Mononuclear cell (primary cell): ENCODE results near the gene TDRD7. TPM values are rescaled to one million over a fixed set of nuclear protein-coding genes. Genes with fewer than 3 reads are reported as not detected.

ENCODE experiments used
- H3K27me3 ChIP-seq: 2 replicates; pipeline ENCODE4 v1.6.0; 2011; ENCODE audit warnings: low read length, control low read depth; ENCODE audit not compliant: insufficient read depth
- H3K4me1 ChIP-seq: 2 replicates; pipeline ENCODE4 v1.5.1; 2011; ENCODE audit warnings: mild to moderate bottlenecking, low read length, control low read depth; ENCODE audit not compliant: insufficient read depth
- H3K4me3 ChIP-seq: 2 replicates; pipeline ENCODE4 v1.5.1; 2011; ENCODE audit warnings: mild to moderate bottlenecking, low read length, moderate library complexity
- H3K9me3 ChIP-seq: 2 replicates; pipeline ENCODE4 v1.5.1; 2011; ENCODE audit warnings: low read depth, mild to moderate bottlenecking, control low read depth, low read length
- total RNA-seq: library from RNA; depleted of rRNA; stranded (reverse); fragments of >200 nt; gene quantifications from one replicate; pipeline ENCODE4 v1.2.3, GENCODE V29; 2012

The TDRD7 gene, protein sequence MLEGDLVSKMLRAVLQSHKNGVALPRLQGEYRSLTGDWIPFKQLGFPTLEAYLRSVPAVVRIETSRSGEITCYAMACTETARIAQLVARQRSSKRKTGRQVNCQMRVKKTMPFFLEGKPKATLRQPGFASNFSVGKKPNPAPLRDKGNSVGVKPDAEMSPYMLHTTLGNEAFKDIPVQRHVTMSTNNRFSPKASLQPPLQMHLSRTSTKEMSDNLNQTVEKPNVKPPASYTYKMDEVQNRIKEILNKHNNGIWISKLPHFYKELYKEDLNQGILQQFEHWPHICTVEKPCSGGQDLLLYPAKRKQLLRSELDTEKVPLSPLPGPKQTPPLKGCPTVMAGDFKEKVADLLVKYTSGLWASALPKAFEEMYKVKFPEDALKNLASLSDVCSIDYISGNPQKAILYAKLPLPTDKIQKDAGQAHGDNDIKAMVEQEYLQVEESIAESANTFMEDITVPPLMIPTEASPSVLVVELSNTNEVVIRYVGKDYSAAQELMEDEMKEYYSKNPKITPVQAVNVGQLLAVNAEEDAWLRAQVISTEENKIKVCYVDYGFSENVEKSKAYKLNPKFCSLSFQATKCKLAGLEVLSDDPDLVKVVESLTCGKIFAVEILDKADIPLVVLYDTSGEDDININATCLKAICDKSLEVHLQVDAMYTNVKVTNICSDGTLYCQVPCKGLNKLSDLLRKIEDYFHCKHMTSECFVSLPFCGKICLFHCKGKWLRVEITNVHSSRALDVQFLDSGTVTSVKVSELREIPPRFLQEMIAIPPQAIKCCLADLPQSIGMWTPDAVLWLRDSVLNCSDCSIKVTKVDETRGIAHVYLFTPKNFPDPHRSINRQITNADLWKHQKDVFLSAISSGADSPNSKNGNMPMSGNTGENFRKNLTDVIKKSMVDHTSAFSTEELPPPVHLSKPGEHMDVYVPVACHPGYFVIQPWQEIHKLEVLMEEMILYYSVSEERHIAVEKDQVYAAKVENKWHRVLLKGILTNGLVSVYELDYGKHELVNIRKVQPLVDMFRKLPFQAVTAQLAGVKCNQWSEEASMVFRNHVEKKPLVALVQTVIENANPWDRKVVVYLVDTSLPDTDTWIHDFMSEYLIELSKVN
- 7.2 TPM for total RNA-seq

DNA sequence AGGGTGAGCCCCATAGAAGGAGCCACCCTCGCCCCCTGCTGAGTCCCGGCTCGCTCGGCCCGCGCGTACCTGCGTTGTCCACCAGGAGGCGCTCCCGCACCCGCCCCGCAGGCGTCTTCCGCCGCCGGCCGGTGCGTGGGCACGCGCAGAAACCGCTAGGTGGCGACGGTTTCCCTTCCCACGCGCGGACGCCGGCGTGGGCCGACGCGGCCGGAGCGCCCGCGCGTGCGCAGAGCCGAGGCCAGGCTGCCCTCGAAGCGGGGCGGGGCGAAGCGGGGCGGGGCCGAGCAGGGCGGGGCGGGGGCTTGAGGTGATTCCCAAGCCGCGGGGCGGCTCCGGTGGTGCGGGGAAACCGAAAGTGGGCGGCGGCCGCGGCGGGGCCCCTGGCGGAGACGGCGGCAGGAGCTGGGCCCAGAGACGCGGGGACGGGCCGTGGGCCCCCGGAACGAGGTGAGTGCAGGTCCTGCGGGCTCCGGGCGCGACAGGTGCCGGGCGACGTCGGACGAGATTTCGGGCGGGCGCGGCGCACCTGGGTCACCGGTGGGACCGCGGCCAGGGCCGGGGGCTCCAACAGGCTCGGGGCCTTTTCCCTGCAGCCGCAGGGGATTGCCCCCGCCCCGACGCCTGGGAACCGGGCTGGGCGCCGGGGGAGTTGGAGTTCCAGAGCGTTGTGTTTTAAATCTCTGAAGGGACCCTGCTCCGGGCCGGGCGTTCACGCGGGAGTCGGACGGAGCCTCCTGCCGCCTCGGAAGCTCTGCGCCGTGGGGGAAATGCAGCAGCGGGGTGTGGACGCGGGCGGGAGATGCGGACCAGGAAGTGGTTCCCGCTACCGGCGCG is at the start of gene TDRD7:
Gene TDRD7, plus strand, starts transcription at position 308 of the 837 bp plus-strand sequence. CDS start 16,370 bp downstream, outside the sequence.
- H3K4me3 ChIP-seq = peak within 1 kb of the TSS; percentile 74
- H3K27me3 ChIP-seq = no peaks in the 10 kb centered on the region
- H3K9me3 ChIP-seq = no peaks in the 10 kb centered on the region
- peaks cover 23% of the 10 kb centered on the region for H3K4me1 ChIP-seq

DNA sequence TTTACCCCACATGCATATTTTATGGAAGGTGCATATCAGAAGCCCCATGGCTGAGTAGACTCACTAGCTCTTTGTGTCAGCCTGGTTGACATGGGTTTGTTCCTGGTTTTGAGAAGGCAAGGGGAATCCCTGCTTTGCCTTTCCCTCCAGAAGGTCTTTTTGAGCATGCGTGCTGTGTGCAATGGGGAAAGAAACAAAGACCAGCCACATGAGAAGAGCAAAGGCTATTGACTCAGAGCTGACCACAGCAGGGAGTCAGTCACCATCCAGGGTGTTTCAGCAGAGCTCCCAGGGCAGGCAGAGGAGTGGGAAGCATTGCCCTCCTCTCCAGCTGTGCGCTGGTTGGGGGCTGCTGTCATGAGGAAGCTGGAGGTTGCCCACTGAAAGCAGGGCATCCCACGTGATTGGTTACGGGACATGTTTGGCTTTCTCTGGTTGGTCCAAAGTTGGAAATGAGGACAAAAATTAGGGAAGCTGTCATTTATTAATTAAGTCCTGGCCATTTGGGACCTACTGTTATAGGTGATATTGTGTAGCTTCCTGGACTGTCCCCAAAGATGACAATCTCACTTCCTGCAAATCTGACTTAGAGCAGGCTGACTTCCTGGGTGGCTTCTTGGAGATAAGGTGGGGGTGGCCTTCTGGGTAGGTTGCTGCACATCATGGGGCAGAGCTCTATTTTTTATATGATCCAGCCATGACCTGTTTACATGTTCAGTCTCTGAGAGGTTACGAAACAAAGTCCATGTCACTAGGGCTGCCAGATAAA is 48.9 kb upstream of the TDRD7 start:
- Histone ChIP-seq H3K4me1 (peaks cover 7% of the 10 kb centered on the region), H3K27me3 (no peaks in the 10 kb centered on the region), H3K9me3 (no peaks in the 10 kb centered on the region), H3K4me3 (no peak overlapping the region)

DNA sequence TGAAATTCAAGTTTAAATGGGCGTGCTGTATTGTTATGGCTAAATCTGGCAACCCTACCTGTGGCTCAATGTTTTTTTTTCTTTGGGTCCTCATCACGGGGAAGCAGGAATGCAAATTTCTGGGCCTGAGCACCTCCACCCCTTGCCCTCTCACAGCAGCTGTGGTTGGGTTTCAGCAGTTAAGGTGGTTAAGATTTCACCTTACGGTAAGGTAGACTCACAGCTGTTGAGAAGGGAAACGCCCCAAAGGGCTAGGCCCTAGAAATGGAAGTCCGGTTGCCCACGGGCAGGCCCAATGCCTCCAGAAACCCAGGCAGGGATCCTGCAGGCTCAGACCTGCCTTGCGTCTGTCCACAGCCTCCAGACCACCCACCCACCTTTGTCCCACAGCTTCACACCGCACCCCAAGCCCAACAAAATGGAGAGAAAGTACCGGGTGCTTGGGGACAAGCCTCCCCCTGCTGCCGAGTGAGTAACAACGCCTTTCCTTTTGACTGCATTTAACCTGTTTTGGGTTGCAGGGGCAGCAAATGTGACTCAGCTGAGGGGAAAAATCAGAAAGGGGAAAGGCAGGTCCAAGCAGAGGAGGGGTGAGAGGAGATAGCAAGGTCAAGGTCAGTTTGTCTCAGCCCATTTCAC is 48.1 kb upstream of the TDRD7 start:
- Histone ChIP-seq H3K9me3 (no peaks in the 10 kb centered on the region), H3K4me1 (peaks cover 7% of the 10 kb centered on the region), H3K27me3 (no peaks in the 10 kb centered on the region), H3K4me3 (no peak overlapping the region)

DNA sequence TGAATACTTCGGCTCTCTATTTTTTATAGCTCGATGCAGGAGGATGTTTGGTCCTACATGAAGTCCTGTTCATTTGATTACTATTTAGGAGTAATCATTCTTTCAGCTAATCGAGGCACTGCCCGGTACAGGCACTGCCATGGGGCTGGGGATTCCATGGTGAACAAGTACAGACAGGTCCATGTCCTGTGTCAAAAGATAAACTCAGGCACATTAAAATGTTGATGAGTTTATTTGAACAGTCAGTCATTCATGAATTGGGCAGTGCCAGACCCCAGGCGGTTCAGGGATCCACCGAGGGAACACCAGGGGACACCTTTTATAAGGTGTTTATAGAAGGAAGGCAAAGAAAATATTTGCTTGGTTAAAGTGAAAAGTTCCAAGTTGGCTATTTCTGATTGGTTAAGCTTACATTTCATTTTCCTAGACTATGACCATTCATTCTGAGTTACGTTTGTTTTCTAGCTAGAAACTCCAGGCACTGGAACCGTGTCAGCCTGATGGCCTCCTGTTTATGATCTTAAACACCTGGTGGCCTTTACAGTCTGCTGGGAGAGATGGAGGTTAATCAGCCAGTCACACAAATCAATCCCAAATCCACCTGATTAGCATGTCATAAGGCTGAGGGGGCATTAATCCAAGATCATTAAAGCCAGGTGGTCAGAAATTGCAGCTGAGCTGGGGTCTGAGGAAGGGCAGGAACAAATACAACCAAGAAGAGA is 47.0 kb upstream of the TDRD7 start:
- Histone ChIP-seq H3K9me3 (no peaks in the 10 kb centered on the region), H3K4me1 (peaks cover 7% of the 10 kb centered on the region), H3K4me3 (no peak overlapping the region), H3K27me3 (no peaks in the 10 kb centered on the region)

DNA sequence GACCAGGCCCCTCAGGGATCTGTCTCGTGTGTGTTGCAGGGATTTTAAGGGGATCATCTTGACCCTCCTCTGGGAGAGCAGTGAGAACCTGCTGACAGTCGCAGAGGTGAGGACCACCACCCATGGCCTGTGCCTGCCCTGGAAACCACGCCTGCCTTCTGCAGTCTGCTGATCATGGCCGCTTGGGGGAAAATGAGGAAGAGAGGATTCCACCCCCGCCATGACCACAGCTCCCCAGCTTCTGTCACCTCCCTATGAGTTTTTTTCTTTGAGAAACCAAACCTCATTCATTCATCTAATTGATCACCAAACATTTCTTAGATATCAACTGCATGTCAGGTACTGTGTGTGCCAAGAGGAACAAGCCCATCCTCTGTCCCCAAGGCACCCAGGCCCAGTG is 46.3 kb upstream of the TDRD7 start:
- Histone ChIP-seq H3K27me3 (no peaks in the 10 kb centered on the region), H3K4me3 (no peak overlapping the region), H3K4me1 (peaks cover 7% of the 10 kb centered on the region), H3K9me3 (no peaks in the 10 kb centered on the region)

DNA sequence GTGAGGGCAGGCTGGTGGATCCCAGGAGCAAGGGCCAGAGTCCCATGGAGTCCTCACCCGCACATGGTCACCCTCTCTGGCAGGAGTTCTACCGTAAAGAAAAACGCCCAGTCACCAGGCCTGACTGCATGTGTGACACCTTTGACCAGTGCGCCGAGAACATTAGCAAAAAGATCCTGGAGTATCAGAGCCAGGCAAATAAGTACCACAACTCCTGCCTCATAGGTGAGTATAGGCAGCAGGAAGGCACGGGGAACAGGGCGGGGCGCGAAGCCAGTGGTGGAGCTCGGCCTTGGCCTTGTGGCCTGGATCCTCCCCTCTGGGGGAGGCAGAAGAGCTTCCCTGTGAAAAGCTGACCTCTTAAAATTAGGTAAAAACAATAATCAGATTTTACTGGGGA is 45.4 kb upstream of the TDRD7 start:
- Histone ChIP-seq H3K4me1 (peaks cover 7% of the 10 kb centered on the region), H3K27me3 (no peaks in the 10 kb centered on the region), H3K9me3 (no peaks in the 10 kb centered on the region), H3K4me3 (no peak overlapping the region)

DNA sequence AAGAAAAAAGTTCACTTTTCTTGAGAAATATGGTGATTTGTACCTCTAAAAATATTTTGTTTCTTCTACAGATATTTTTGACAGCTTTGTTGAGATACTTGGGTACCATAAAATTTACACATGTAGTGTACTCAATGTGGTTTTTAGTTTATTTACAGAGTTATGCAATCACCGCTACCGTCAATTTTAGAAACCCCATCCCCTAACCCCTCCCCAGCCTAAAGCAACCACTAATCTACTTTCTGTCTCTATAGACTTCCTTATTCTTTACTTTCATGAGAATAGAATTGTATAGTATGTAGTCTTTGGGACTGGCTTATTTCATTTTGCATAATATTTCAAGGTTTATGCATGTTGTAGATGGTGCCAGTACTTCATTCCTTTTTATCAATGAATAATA is 45.0 kb upstream of the TDRD7 start:
- Histone ChIP-seq H3K4me3 (no peak overlapping the region), H3K27me3 (no peaks in the 10 kb centered on the region), H3K4me1 (peaks cover 7% of the 10 kb centered on the region), H3K9me3 (no peaks in the 10 kb centered on the region)

DNA sequence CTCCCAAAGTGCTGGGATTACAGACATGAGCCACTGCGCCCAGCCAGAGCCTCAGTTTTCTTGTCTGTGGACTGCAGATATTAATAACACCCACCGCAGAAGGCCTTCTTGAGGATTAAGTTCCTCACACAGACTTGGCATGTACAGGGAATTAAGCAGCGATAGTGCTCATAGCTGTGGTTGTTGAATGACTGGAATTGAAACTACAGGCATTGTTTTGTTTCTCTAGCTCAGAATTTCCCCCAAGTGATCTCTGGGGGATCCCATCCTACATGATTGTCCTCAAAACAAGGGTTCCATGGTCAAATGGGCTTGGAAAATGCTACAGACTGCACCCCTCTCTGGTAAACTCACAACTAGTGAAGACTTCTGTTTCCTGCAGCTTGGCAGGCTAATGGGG is 44.2 kb upstream of the TDRD7 start:
- H3K4me3 ChIP-seq = no peak overlapping the region
- H3K9me3 ChIP-seq = no peaks in the 10 kb centered on the region
- no peaks in the 10 kb centered on the region for H3K27me3 ChIP-seq
- peaks cover 7% of the 10 kb centered on the region for H3K4me1 ChIP-seq

DNA sequence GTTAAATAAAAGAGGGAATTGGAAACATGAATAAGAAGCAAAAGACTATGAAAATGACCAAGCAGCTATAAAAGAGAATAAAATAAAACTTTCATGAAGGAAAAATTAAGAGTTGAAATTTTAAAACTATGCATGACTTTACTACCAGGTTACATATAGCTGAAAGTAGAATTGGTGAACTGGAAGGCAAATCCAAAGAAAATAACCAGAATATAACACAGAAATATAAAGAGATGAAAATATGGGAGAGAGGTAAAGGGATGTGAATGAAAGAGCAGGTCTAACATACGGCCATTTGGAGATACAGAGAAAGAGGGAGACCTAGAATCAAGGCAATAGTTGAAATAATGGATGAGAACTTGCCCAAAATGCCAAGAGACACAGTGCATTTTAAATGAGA is 42.9 kb upstream of the TDRD7 start:
- peaks cover 7% of the 10 kb centered on the region for H3K4me1 ChIP-seq
- H3K4me3 ChIP-seq = no peak overlapping the region
- no peaks in the 10 kb centered on the region for H3K27me3 ChIP-seq
- no peaks in the 10 kb centered on the region for H3K9me3 ChIP-seq

DNA sequence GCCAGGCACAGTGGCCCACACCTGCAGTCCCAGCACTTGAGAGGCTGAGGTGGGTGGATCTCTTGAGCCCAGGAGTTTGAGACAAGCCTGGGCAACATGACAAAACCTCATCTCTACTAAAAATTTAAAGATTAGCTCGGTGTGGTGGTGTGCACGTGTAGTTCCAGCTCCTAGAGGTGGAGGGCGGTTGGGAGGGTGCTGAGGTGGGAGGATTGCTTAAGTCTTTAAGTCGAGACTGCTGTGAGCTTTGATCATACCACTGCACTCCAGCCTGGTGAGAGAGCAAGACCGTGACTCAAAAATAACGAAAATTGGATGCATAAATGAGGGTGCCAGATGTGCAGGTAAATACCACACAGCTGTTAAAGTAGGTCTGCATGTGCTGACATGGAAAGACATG is 39.3 kb upstream of the TDRD7 start:
- Histone ChIP-seq H3K4me3 (no peak overlapping the region), H3K27me3 (no peaks in the 10 kb centered on the region), H3K4me1 (no peaks in the 10 kb centered on the region), H3K9me3 (no peaks in the 10 kb centered on the region)

DNA sequence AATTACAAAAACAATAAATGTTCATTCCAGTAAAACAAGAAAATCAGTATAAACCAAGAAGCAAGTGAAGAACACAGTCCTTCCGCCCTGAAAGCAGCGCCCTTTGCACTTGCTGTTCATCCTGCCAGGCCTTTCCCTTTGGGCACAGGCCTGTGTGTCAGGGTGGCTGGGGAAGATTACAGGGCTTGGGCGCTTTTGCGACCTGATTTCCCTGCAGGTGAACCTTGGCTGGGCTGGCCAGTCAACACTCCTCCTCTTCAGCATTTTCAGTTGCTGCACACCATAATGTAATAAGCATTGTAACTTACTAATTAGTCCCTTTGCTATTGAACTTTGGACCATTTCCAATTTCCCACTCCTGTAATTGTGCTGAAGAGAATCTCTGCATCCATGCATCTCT is 38.6 kb upstream of the TDRD7 start:
- Histone ChIP-seq H3K4me1 (no peaks in the 10 kb centered on the region), H3K9me3 (no peaks in the 10 kb centered on the region), H3K4me3 (no peak overlapping the region), H3K27me3 (no peaks in the 10 kb centered on the region)

DNA sequence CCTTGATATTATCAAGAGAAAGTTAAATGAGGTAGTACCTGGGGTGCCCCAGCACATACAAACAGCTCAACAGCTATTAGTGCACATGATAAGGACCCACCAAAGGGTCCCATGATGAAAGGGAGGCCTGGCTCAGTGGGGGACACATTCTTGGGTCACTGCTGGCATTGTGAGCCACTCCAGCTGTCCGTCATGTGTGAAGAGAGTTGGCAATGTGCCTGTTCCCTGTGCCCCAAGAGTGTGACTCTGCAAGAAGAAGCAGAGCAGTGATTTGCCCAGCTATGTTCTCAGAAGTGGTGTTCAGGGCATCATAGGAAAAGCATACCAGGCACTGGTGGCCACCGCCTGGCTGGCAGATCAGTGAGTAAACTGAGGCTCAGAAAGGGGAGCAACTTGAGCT is 37.1 kb upstream of the TDRD7 start:
- H3K4me1 ChIP-seq = no peaks in the 10 kb centered on the region
- H3K9me3 ChIP-seq = no peaks in the 10 kb centered on the region
- H3K4me3 ChIP-seq = no peak overlapping the region
- no peaks in the 10 kb centered on the region for H3K27me3 ChIP-seq

DNA sequence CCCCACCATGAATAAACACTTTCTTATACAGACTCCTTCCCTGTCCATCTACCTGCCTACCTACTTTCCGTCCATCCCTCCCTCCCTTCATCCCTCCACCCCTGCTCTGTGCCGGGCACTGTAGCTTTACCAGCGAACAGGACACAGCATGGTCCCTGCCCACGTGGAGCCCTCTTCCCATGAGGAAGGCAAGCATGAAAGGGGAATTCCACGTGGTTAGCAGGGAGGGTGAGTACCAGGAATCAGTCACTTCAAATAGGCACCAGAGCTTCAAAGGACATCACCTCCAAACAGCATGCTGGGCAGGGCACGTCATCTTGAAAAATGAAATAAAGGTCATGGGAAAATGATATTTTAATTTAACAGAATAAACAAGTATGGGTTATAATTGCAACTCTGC is 35.0 kb upstream of the TDRD7 start:
- Histone ChIP-seq H3K4me3 (no peak overlapping the region), H3K9me3 (no peaks in the 10 kb centered on the region), H3K4me1 (no peaks in the 10 kb centered on the region), H3K27me3 (no peaks in the 10 kb centered on the region)
